ENCODE results near the gene EIPR1.
"Not testable (repeated sequence)": the region's sequence is repeated elsewhere in the genome, so short reads cannot be mapped to it uniquely, and the experiment has no call there.

EIPR1 gene

GRCh38 chr2:3283876-3284656, 93.6 kb downstream of the EIPR1 start:
- DNase-seq: not testable (repeated sequence)

DNA sequence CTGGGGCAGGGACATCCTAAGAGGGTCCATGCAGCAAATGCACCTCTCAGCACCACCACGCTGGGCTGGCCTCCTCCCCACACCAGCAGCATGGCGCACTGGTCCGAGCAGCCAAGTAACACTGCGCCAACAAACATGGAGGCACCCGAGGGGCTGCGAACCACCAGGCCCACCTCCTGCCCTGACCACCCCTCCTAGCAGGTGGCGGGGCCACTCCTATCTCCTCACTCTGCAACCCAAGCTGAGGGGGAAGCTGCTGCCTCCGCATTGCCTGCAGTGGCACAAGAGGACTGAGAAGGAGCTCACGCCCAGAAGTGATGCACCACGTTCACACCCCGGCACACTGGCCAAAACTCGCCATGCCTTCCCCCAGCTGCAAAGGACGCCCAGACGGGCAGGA, 94.4 kb downstream of the EIPR1 start:
- no peak for DNase-seq

- DNase-seq: peak; percentile 59
Observed at GRCh38 chr2:3282056-3282998, 95.3 kb downstream of the EIPR1 start.

- DNase-seq: no peak
Observed at GRCh38 chr2:3280683-3281520, 96.7 kb downstream of the EIPR1 start.

- DNase-seq: no peak
Observed at GRCh38 chr2:3280197-3280596, 97.4 kb downstream of the EIPR1 start.

GRCh38 chr2:3279236-3279960, 98.2 kb downstream of the EIPR1 start:
- DNase-seq: no peak

DNA sequence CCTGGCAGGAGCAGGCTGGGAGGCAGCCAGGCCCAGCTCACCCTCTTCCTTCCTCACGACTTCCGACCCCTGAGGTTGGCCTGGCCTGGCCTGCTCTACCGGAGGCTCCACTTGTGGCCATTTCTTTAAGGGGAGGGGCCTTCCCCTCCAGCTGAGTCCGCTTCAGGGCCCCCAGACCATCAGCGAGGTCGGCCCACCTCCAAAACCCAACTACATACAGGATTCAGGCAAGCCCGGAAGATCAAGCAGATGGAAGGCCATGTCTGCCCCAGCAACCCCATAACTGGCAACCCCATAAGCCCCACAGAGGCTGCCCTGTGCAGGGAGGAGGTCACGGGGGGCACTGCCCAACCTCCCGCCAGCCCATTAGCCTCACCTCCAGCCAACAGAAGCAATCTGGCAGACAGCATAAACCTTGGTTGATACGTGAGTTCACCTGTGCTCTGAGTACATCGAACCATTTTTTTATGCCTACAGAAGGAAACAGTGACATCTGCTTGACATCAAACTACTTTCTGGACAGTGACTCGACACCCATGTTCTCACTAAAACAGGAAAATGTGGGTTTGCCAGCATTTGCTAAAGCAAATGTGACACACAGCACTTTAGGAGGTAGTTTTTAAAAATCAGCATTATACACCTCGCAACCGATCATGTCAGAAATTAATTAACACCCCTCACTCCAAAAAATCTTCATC, 98.9 kb downstream of the EIPR1 start:
- DNase-seq: no peak

- DNase-seq: no peak
Observed at GRCh38 chr2:3277748-3278520, 99.7 kb downstream of the EIPR1 start.

GRCh38 chr2:3277050-3277747, 100.4 kb downstream of the EIPR1 start:
- DNase-seq: peak; percentile 36

DNA sequence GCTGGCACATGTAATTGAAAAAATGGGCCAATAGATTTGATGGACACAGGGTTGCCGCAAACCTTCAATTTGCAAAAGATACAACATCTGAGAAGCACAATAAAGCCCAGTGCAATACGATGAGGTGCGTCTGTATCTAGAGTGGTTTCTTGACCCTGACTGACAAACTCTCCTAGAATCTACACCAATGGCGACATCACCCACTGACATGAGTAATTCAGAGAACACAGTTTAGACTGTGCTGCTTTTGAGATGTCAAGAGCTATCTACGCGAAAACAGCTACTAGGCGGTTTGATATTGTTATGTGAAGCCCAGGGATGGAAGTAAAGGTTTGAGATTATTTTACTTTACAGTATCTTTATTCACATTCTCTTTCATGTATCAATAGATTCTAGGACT, 104.9 kb downstream of the EIPR1 start:
- no peak for DNase-seq

GRCh38 chr2:3270095-3270478, 107.5 kb downstream of the EIPR1 start:
- no peak for DNase-seq

- no peak for DNase-seq
Observed at GRCh38 chr2:3269425-3270094, 108.1 kb downstream of the EIPR1 start.

DNA sequence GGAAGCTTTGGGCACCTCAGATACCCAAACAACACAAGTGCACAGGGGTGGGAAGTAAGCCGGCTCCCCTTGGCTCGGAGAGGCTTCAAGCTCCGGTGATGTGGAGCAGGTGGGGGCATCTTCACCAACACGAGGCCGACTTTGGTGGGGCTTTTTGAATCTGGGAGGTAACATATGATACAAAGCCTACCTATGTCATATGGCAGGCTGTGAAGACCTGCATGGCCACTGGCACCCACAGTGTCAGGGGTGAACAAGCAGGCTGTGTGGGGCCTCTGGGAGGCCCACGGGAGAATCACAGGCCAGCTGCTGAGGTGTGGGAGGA, 109.0 kb downstream of the EIPR1 start:
- no peak for DNase-seq

- no peak for DNase-seq
Observed at GRCh38 chr2:3267869-3268704, 109.5 kb downstream of the EIPR1 start.

- DNase-seq: no peak
Observed at GRCh38 chr2:3266925-3267867, 110.4 kb downstream of the EIPR1 start.

DNA sequence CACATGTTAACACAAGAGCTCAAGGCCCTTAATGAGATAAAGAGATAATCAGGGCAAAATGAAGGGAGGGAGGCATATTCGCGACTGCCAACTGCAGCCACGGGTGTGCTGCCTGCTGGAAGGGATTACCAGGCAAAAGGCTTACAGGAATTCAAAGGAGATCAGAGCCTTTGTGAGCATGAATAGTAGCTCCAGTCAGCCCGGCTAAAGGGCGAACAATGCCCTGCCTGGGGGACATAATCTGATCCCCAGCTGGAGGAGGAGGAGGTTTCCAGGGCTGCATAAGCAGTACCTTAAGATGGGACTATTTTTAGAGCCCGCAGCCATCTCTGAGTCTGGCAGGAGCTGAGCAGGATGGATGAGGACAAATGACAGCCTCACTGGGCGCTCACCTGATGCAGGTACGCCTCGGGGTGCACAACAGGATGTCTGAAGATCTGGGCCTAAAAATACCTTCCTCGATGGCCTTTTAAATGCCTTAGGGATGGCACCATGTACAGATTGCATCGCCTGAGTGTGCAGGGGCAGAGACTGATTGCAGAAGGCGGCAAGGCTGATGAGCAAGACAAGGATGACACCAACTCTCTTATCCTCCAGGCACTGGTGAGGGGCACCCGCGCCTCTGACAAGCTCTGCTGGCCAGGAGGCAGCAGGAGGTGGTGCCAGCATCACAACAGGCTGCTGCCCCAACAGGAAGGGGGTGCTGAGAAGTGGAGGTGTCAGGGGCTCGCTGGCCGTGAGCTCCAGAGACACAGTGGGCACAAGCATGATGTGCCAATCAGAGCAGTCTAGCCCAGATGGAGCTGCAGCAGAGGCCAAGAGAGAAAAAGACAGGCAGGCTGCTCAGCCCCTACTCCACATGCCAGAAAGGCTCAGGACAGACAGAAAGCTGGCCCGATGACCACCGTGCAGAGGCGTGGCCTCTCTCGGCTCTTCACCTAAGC, 111.4 kb downstream of the EIPR1 start:
- DNase-seq: no peak

GRCh38 chr2:3265471-3265870, 112.1 kb downstream of the EIPR1 start:
- DNase-seq: no peak

All from NCI-H1048 (cell line).